Skeletal muscle satellite cell (primary cell): Measurements from ENCODE around the gene B9D1.

Source experiments
- H3K27me3 ChIP-seq: 2 replicates; pipeline ENCODE4 v1.7.0; 2013; ENCODE audit warnings: low read length; ENCODE audit not compliant: control insufficient read depth, insufficient read depth
- H3K36me3 ChIP-seq: 2 replicates; pipeline ENCODE4 v1.7.0; 2013; ENCODE audit warnings: mild to moderate bottlenecking, control low read depth, low read length; ENCODE audit not compliant: insufficient read depth
- H3K4me1 ChIP-seq: 2 replicates; pipeline ENCODE4 v1.7.0; 2013; ENCODE audit warnings: low read length; ENCODE audit not compliant: control insufficient read depth, insufficient read depth
- H3K4me2 ChIP-seq: 2 replicates; pipeline ENCODE4 v1.7.0; 2013; ENCODE audit warnings: mild to moderate bottlenecking, low read length
- H3K4me3 ChIP-seq: 2 replicates; pipeline ENCODE4 v1.7.0; 2013; ENCODE audit warnings: low read length
- H3K9ac ChIP-seq: 2 replicates; pipeline ENCODE4 v1.7.0; 2013; ENCODE audit warnings: mild to moderate bottlenecking, low read depth, low read length, moderate library complexity
- H3K9me3 ChIP-seq: replicated peaks from 2 replicates; pipeline ENCODE4 v1.7.0; 2013; ENCODE audit warnings: mild to moderate bottlenecking, control low read depth, low read length

B9D1 gene

DNA sequence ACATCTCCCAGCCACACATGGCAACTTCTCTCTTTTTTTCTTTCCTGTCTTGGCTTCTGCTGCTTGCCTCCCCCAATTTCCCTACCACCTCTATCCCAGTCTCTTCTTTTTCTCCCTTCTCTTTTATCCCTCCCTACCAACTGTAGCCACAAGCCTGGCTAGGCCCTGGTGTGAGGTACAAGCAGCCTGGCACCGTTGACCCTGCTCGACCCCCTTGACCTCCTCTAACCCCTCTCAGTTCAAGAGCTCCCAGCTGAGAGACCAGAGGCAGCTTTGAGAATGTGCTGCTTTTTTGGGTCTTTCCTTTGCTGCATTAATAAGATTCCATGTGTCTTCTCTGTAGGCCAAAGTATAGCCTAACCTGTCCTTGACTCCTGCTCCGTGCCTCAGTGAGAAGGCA, 32.3 kb downstream of the B9D1 start:
- Histone ChIP-seq H3K4me1 (peaks cover 48% of the 10 kb centered on the region), H3K4me2 (no peak overlapping the region)

DNA sequence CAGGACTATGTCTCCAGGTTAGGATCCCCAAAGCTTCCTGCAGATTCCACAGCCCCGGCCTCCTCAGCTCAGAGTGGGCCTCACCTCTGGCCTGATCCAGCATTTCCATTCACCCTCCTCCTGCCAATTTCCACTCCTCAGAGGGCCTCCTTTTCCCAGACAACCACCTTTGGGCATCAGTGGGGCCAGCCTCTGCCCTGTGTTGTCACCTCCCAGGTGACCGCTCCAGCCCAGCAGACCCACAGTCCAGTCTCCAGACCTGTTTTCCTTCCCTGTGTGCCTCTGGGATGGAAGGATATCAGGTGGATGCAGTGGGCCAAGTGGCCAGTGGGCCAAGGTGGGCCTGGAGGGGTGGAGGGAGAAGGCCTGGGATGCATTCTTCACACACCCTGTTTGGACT, 32.7 kb downstream of the B9D1 start:
- no peak overlapping the region for H3K9ac ChIP-seq
- peaks cover 35% of the 10 kb centered on the region for H3K36me3 ChIP-seq

More for the DNA sequence above, 32.3 kb downstream of the B9D1 start:
- peaks cover 35% of the 10 kb centered on the region for H3K36me3 ChIP-seq
- no peak overlapping the region for H3K4me3 ChIP-seq
- no peak overlapping the region for H3K9ac ChIP-seq
- no peaks in the 10 kb centered on the region for H3K9me3 ChIP-seq
- no peaks in the 10 kb centered on the region for H3K27me3 ChIP-seq

DNA sequence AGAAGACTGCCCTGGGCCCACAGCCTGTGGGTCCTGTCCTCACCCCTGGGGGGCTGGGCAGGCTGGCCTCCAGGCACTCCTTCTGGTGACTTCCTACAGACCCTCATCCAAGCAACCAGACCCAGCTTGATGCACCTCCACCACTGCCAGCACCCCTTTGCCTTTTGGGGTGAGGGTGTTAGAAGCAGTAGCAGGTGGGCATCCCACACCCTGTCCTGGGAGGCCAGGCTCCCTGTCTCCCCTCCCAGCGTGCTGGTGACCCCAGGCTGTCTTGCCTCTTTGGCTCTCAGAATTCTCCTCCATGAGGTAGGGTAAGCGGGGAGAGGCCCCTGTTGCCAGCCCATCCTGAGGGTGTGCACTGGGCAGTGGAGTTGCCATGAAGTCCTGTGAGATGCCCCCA, 33.4 kb downstream of the B9D1 start:
- Histone ChIP-seq H3K27me3 (no peaks in the 10 kb centered on the region), H3K4me3 (no peak overlapping the region), H3K9me3 (no peaks in the 10 kb centered on the region), H3K36me3 (peaks cover 29% of the 10 kb centered on the region), H3K9ac (no peak overlapping the region), H3K4me2 (no peak overlapping the region), H3K4me1 (peaks cover 48% of the 10 kb centered on the region)

More for the DNA sequence above, 32.7 kb downstream of the B9D1 start:
- Histone ChIP-seq H3K9me3 (no peaks in the 10 kb centered on the region), H3K27me3 (no peaks in the 10 kb centered on the region), H3K4me2 (no peak overlapping the region), H3K4me3 (no peak overlapping the region), H3K4me1 (peaks cover 48% of the 10 kb centered on the region)

DNA sequence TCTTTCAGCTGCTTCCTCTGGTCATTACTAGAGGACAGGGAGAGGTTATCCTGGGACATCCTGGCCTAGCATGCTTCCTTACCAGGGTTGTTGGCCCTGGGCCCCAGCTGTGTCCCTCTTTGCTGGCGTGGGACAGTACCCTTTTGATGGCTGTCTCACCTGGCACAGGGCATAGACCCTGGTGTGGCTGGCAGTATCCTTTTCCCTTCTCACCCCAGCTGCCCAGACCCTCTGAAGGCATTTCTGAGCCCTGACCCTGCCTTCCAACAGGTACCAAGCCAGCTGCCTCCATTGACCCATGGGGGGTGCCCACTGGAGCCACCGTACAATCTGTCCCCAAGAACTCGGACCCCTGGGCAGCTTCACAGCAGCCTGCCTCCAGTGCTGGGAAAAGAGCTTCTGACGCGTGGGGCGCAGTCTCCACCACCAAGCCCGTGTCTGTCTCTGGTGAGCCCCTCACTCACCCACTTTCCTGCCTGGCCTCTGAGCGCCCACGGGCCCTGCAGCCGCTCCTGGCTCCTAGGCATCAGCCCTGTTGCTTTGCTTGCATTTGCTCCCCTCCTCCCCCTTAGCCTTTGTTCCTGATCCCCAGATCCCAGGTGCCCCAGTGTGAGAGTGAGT, 34.0 kb downstream of the B9D1 start:
- Histone ChIP-seq H3K4me2 (no peak overlapping the region), H3K36me3 (peaks cover 27% of the 10 kb centered on the region), H3K9ac (no peak overlapping the region), H3K4me3 (no peak overlapping the region), H3K27me3 (no peaks in the 10 kb centered on the region), H3K4me1 (peaks cover 48% of the 10 kb centered on the region), H3K9me3 (no peaks in the 10 kb centered on the region)

- H3K9ac ChIP-seq = no peak overlapping the region
- peaks cover 17% of the 10 kb centered on the region for H3K36me3 ChIP-seq
- peak overlapping the region; percentile 47 for H3K4me2 ChIP-seq
- H3K4me3 ChIP-seq = no peak overlapping the region
- peaks cover 42% of the 10 kb centered on the region for H3K4me1 ChIP-seq
- H3K27me3 ChIP-seq = no peaks in the 10 kb centered on the region
- no peaks in the 10 kb centered on the region for H3K9me3 ChIP-seq
Measured at GRCh38 chr17:19327031-19327783, 35.3 kb downstream of the B9D1 start.

DNA sequence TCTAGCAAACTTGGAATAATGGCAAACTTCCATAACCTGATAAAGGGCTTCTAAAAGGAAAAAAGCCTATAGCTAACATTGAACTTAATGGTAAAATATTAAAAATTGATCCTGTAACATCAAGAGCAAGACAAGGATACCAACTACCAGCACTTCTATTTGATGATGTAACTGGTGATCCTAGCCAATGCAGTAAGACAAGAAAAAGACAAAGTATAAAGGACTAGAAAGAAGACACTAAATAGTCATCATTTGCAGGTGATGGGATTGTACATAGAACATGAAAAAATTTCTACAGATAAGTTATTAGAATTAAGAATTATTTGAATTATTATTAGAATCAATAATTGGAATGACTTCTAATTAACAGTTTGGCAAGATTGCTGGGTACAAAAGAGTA, 37.0 kb downstream of the B9D1 start:
- Histone ChIP-seq H3K4me1 (peaks cover 27% of the 10 kb centered on the region), H3K9me3 (no peaks in the 10 kb centered on the region), H3K36me3 (peaks cover 17% of the 10 kb centered on the region), H3K27me3 (no peaks in the 10 kb centered on the region), H3K9ac (no peak overlapping the region), H3K4me3 (no peak overlapping the region), H3K4me2 (no peak overlapping the region)

DNA sequence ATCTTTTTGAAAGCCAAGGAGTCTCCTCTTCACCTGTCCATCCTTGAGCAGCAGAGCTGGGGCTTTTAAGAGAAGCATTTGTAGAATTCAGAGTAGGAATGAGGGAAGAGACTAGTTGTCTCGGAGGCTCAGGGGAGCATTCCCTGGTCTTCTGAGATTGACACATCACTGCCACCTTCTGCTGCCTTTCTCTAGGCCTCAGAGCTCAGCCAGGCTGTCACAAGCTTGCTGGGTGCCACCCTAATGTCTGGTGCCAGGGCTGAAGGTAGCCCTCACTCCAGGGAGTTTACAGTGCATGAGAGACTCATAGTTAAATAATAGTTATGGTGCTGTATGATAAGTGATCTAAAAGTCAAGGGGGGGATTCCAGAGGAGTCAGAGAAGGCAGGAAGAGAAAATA, 39.7 kb downstream of the B9D1 start:
- H3K27me3 ChIP-seq = no peaks in the 10 kb centered on the region
- H3K36me3 ChIP-seq = peaks cover 10% of the 10 kb centered on the region
- H3K4me2 ChIP-seq = no peak overlapping the region
- no peak overlapping the region for H3K9ac ChIP-seq
- H3K9me3 ChIP-seq = no peaks in the 10 kb centered on the region
- H3K4me3 ChIP-seq = no peak overlapping the region
- peaks cover 20% of the 10 kb centered on the region for H3K4me1 ChIP-seq

DNA sequence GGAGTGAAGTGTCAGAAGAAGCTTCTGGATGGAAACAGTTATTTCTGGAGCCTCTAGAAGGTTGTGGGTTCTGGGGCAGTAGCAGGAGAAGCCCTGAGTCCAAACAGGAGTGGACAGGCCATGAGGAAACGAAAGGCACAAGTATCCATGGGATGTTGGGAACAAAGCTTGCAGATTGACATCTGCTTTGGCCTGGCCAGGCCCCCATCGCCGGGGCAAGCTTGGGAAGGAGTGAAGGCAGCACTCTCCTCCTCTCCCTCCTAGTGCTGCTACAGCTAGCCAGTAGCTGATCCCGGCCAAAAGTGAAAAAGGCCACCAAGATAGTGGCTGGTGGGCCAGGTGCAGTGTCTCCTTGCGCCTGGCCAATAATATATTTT, 40.4 kb downstream of the B9D1 start:
- Histone ChIP-seq H3K4me1 (peaks cover 20% of the 10 kb centered on the region), H3K27me3 (no peaks in the 10 kb centered on the region), H3K9me3 (no peaks in the 10 kb centered on the region), H3K4me3 (no peak overlapping the region), H3K4me2 (no peak overlapping the region), H3K9ac (no peak overlapping the region), H3K36me3 (peaks cover 10% of the 10 kb centered on the region)

- Histone ChIP-seq H3K4me3 (no peak overlapping the region), H3K9ac (no peak overlapping the region), H3K4me2 (no peak overlapping the region), H3K9me3 (no peaks in the 10 kb centered on the region), H3K4me1 (peaks cover 20% of the 10 kb centered on the region), H3K36me3 (peaks cover 14% of the 10 kb centered on the region), H3K27me3 (no peaks in the 10 kb centered on the region)
Measured at GRCh38 chr17:19321481-19322128, 40.9 kb downstream of the B9D1 start.

- H3K27me3 ChIP-seq = no peaks in the 10 kb centered on the region
- peaks cover 18% of the 10 kb centered on the region for H3K36me3 ChIP-seq
- no peak overlapping the region for H3K4me2 ChIP-seq
- H3K4me1 ChIP-seq = peaks cover 14% of the 10 kb centered on the region
- no peaks in the 10 kb centered on the region for H3K9me3 ChIP-seq
- H3K4me3 ChIP-seq = no peak overlapping the region
- H3K9ac ChIP-seq = no peak overlapping the region
Measured at GRCh38 chr17:19320876-19321275, 41.6 kb downstream of the B9D1 start.

DNA sequence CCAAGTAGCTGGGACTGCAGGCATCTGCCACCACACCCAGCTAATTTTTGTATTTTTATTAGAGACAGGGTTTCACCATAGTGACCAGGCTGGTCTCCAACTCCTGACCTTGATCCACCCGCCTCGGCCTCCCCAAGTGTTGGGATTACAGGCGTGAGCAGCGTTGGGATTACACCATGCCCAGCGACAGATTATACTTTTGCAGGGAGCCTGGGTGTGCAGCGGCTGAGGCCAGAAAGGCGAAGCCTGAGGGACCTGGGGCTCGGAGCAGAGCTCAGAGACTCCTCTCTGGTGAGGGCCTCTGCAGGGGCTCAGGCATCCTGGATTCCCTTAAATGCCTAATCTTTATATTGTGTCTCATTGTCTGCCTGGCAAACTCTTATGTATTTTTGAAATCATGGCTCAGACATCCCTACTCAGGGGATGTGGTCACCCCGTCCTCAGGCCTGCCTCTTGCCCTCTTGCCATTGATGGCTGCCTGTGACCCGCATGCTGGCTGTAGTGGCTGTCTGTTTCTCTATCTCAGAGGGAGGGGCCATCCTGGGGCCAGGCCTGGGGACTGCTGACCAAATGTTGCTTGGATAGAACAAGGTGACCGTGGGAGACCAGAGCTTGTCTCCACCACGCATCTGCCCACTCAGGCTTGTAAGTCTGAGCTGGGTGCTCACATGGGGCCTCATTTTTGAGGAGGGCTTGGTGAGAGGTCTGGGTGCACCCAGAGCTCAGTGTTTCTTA, 42.6 kb downstream of the B9D1 start:
- H3K4me3 ChIP-seq = no peak overlapping the region
- no peak overlapping the region for H3K4me2 ChIP-seq
- H3K36me3 ChIP-seq = peaks cover 18% of the 10 kb centered on the region
- H3K9ac ChIP-seq = no peak overlapping the region
- no peaks in the 10 kb centered on the region for H3K27me3 ChIP-seq
- no peaks in the 10 kb centered on the region for H3K9me3 ChIP-seq
- peaks cover 14% of the 10 kb centered on the region for H3K4me1 ChIP-seq
